Mononuclear cell (primary cell): ENCODE measurements around the gene MTERF4. TPM values are rescaled to one million over a fixed set of nuclear protein-coding genes. Genes with fewer than 3 reads are reported as not detected.

Experiments
- H3K27me3 ChIP-seq: 2 replicates; pipeline ENCODE4 v1.6.0; 2011; ENCODE audit warnings: low read length, control low read depth; ENCODE audit not compliant: insufficient read depth
- H3K4me1 ChIP-seq: 2 replicates; pipeline ENCODE4 v1.5.1; 2011; ENCODE audit warnings: mild to moderate bottlenecking, low read length, control low read depth; ENCODE audit not compliant: insufficient read depth
- H3K4me3 ChIP-seq: 2 replicates; pipeline ENCODE4 v1.5.1; 2011; ENCODE audit warnings: mild to moderate bottlenecking, low read length, moderate library complexity
- H3K9me3 ChIP-seq: 2 replicates; pipeline ENCODE4 v1.5.1; 2011; ENCODE audit warnings: low read depth, mild to moderate bottlenecking, control low read depth, low read length
- total RNA-seq: library from RNA; depleted of rRNA; stranded (reverse); fragments of >200 nt; gene quantifications from one replicate; pipeline ENCODE4 v1.2.3, GENCODE V29; 2012

The MTERF4 gene
- total RNA-seq, 1 donor: 103 TPM

- no peak overlapping the region for H3K4me3 ChIP-seq
- no peaks in the 10 kb centered on the region for H3K9me3 ChIP-seq
- H3K27me3 ChIP-seq: no peaks in the 10 kb centered on the region
- H3K4me1 ChIP-seq: no peaks in the 10 kb centered on the region
Observed at GRCh38 chr2:241138471-241138870, 36.4 kb upstream of the MTERF4 start.

DNA sequence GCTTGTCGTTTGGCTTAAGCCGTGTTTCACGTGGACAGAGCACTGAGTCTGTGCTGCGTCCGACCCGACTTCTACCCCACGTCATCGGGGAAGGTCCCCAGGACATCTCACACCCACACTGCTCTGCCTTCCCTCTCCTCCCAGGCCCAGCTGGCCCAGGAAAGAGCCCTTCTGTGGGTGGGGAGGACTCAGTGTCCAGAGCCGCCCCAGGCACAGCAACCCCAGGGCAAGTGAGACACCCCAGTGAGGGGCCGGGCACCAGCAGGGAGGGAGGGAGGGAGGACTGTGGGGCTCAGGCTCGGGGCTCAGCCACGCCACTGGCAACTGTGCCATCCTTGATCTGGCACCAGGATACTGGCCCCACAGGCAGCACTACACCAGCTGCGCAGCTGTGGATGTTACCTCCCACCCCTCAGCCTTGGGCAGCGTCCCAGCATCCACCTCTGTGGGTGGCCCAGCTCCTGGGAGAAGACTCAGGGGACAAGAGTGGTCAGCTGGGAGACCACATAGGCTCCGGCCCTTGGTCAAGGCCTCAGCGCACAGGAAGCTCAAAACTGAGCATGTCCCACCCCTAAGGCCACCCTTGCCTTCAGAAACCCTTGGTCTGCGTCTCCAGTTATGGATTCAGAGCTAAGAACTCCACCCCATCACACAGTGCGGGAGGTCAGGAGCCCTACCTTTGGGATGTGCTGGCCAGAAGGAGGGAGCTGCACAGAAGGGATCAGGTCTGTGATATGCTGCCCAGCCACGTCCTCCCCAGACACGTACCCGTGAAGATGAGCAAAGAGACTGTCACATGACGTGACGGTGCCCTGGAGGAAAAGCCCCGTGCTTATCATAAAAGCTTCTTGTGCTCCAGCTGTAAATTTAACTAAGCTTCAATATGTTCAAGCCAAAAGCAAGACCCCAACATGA lies 35.4 kb upstream of the MTERF4 start:
- no peaks in the 10 kb centered on the region for H3K4me1 ChIP-seq
- H3K27me3 ChIP-seq: no peaks in the 10 kb centered on the region
- H3K4me3 ChIP-seq: no peak overlapping the region
- H3K9me3 ChIP-seq: no peaks in the 10 kb centered on the region

- H3K9me3 ChIP-seq: no peaks in the 10 kb centered on the region
- H3K27me3 ChIP-seq: no peaks in the 10 kb centered on the region
- H3K4me1 ChIP-seq: no peaks in the 10 kb centered on the region
- no peak overlapping the region for H3K4me3 ChIP-seq
Observed at GRCh38 chr2:241136661-241137260, 34.7 kb upstream of the MTERF4 start.

GRCh38 chr2:241136191-241136590 lies 34.1 kb upstream of the MTERF4 start:
- Histone ChIP-seq H3K4me1 (no peaks in the 10 kb centered on the region), H3K4me3 (no peak overlapping the region), H3K27me3 (no peaks in the 10 kb centered on the region), H3K9me3 (no peaks in the 10 kb centered on the region)

DNA sequence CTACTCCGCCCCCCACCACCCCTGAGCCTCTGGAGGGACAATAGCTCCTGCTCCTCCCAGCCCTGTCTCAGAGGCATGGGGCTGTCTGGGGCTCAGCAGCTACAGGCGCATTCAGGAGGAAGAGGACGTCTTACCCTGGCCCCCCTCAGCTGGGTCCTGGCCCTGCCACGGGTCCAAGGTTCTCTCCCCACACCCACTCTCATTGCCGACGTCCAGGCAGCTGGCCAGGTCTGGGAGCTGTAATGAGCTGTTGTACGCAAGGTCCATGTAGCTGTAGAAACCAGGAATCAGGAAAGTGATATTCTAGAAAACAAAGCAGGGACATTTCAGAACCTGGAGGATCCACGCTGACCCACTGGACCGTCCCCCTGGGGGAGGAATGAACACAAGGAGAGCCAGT lies 33.6 kb upstream of the MTERF4 start:
- Histone ChIP-seq H3K9me3 (no peaks in the 10 kb centered on the region), H3K4me3 (no peak overlapping the region), H3K27me3 (no peaks in the 10 kb centered on the region), H3K4me1 (no peaks in the 10 kb centered on the region)

GRCh38 chr2:241134711-241135110 lies 32.6 kb upstream of the MTERF4 start:
- no peaks in the 10 kb centered on the region for H3K9me3 ChIP-seq
- H3K4me1 ChIP-seq: no peaks in the 10 kb centered on the region
- H3K4me3 ChIP-seq: no peak overlapping the region
- no peaks in the 10 kb centered on the region for H3K27me3 ChIP-seq

DNA sequence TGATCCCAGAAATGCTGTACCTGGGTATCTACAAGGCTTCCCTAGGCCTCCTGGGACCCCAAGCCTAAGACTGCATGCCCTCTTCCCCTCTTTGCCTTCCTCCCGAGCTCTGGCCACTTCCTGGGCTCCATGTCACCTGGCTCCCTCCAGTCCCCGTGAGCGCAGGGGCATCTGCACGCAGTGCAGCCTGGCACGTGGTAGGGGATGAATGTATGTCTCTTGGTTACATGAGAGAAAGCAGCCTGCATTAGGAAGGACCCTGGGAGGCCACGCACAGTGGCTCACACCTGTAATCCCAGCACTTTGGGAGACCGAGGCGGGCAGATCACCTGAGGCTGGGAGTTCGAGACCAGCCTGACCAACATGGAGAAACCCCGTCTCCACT lies 31.3 kb upstream of the MTERF4 start:
- H3K4me3 ChIP-seq: no peak overlapping the region
- no peaks in the 10 kb centered on the region for H3K27me3 ChIP-seq
- H3K9me3 ChIP-seq: no peaks in the 10 kb centered on the region
- no peaks in the 10 kb centered on the region for H3K4me1 ChIP-seq

DNA sequence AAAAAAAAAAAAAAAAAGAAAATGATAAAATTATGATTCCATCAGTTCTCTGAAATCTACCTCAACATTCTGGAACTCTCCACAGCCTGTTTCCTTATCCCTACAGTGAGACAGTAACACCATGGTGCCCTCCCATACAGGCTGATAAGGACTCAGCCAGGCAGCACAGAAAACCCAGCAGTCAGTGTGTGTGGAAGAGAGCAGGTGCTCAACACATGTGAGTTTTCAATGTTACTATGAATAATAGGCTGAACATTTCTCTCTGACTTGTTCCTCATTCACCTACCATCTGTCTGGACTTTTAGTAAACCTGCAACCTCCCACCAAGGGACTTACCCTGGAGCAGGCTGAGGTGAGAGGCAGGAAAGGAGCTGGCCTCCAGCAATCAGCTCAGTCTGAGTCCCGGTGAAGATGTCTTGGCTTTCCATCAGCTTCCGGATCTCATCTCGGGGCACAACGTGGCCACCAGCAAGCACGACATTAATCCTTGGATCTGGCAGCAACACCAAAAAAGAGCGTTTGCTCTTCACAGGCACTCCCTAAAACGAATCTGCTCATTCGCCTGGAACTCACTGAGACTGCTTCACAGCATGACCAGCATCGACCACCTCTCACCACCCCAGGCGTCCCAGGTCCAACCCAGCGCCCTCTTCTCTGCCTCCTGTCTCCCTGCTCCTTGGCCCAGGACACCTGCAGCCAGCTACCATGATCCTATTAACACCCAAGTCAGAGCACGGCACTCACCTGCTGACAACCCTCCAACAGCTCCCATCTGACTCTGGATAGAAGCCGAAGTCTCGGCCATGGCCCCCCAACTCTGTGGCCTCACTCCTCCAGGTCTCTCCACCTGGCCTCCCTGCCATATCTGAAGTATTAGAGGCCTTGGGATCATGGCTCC lies 30.7 kb upstream of the MTERF4 start:
- Histone ChIP-seq H3K9me3 (no peaks in the 10 kb centered on the region), H3K4me3 (no peak overlapping the region), H3K4me1 (no peaks in the 10 kb centered on the region), H3K27me3 (no peaks in the 10 kb centered on the region)

- H3K27me3 ChIP-seq: no peaks in the 10 kb centered on the region
- H3K4me1 ChIP-seq: no peaks in the 10 kb centered on the region
- no peaks in the 10 kb centered on the region for H3K9me3 ChIP-seq
- no peak overlapping the region for H3K4me3 ChIP-seq
Observed at GRCh38 chr2:241131531-241131930, 29.4 kb upstream of the MTERF4 start.

DNA sequence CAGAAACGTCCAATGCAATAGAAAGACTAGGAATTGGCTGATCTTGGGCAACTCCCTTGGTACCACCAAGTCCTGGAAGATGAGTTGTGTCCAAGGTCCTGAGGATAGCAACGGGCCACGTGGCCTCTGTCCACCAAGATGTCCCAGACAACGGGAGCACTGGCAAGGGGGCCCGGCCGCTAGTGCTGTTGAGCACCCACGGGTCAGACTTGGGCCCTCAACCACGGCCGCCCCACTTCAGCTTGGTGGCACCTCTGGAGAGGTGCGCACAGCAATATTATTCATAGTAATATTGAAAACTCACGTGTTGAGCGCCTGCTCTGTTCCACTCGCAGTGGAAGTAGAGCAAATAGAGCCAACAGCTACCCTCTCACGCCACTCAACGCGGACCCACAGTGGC lies 28.2 kb upstream of the MTERF4 start:
- H3K4me3 ChIP-seq: no peak overlapping the region
- H3K27me3 ChIP-seq: no peaks in the 10 kb centered on the region
- no peaks in the 10 kb centered on the region for H3K9me3 ChIP-seq
- no peaks in the 10 kb centered on the region for H3K4me1 ChIP-seq

DNA sequence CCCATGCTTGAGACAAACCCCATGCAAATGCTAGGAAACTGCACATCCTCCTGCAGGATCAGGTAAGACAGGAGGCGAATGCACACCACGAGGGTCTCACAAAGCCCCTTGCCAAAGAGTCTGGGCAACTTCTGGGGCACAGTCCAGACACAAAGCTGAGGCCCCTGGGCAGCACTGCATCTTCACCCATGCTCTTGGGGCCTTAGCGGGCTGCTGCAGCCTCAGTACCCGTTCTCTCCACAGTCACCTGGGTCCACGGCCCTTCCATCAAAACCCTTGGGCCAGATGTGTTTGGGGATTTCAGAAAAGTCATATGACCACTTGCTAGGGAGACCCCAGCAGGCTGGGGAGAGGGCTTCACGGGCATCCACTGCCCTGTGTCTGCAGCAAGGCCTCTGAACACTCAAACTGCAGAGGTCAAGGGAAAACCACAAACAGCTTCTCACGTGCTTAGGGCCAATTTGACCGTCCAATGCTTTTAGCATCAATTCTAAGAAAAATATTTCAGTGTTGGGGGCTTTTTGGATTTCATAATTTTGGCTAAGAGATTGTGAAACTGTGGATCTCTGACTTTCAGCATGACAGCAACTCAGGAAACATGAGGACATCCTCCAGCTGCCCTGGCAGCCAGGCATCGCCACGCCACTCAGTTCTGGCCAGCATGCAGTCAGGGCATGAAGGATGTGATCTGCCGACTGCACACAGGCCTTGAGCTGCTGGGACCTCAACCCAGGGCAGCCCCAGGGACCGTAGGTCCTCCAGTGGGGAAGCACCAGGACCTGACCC lies 27.2 kb upstream of the MTERF4 start:
- H3K9me3 ChIP-seq: no peaks in the 10 kb centered on the region
- H3K4me3 ChIP-seq: no peak overlapping the region
- no peaks in the 10 kb centered on the region for H3K27me3 ChIP-seq
- no peaks in the 10 kb centered on the region for H3K4me1 ChIP-seq

- Histone ChIP-seq H3K27me3 (no peaks in the 10 kb centered on the region), H3K4me1 (no peaks in the 10 kb centered on the region), H3K9me3 (no peaks in the 10 kb centered on the region), H3K4me3 (no peak overlapping the region)
Observed at GRCh38 chr2:241128266-241128665, 26.2 kb upstream of the MTERF4 start.

- Histone ChIP-seq H3K9me3 (no peaks in the 10 kb centered on the region), H3K4me1 (no peaks in the 10 kb centered on the region)
Observed at GRCh38 chr2:241126771-241127202, 24.7 kb upstream of the MTERF4 start.

GRCh38 chr2:241126201-241126611 lies 24.1 kb upstream of the MTERF4 start:
- no peak overlapping the region for H3K4me3 ChIP-seq
- H3K9me3 ChIP-seq: no peaks in the 10 kb centered on the region
- no peaks in the 10 kb centered on the region for H3K27me3 ChIP-seq
- H3K4me1 ChIP-seq: no peaks in the 10 kb centered on the region

More at GRCh38 chr2:241126771-241127202, 24.7 kb upstream of the MTERF4 start:
- Histone ChIP-seq H3K27me3 (no peaks in the 10 kb centered on the region), H3K4me3 (no peak overlapping the region)
